PC-3 (cell line): Measurements from ENCODE around the gene NUDT3. TPM values are rescaled to one million over a fixed set of nuclear protein-coding genes. Genes with fewer than 3 reads are reported as not detected.

ENCODE experiments used
- ATAC-seq: fragments of 200-7000 bp; cut with Tn5 transposase; 2 replicates; pipeline ENCODE4 v1.9.1; 2020; ENCODE audit warnings: mild to moderate bottlenecking, moderate library complexity
- BruUV-seq: library from RNA; stranded (reverse); fragments of 400-500 nt; replicated peaks from 2 replicates; lab custom pipeline; 2021; lab: Mats Ljungman, UMichigan
- CTCF ChIA-PET: fragments of 300-600 bp; sonication (Branson Sonifier 250); formaldehyde crosslinking; loops from one replicate; lab custom pipeline; 2022; ENCODE audit warnings: antibody characterized with exemption; lab: Charles Lee
- POLR2A ChIA-PET: fragments of 300-600 bp; sonication (Branson Sonifier 250); formaldehyde crosslinking; loops from one replicate; lab custom pipeline; 2022; ENCODE audit warnings: antibody characterized with exemption; ENCODE audit not compliant: unreplicated experiment; lab: Charles Lee
- DNase-seq: peaks from one replicate; pipeline ENCODE4 v3.0.0-alpha.2; 2015
- H2AFZ ChIP-seq: fragments of 300-600 bp; sonication (generic); 2 replicates; pipeline ENCODE4 v1.6.0; 2016; ENCODE audit warnings: antibody characterized with exemption, low read length
- H3F3A ChIP-seq: fragments of 300-600 bp; sonication (generic); one replicate; pipeline ENCODE4 v1.6.0; 2017; ENCODE audit warnings: antibody characterized with exemption, low read length, control low read depth, mild to moderate bottlenecking; ENCODE audit not compliant: unreplicated experiment
- H3K27ac ChIP-seq: fragments of 300-600 bp; sonication (generic); 2 replicates; pipeline ENCODE4 v1.5.1; 2016; ENCODE audit warnings: mild to moderate bottlenecking, low read length
- H3K27me3 ChIP-seq: fragments of 300-600 bp; sonication (generic); 2 replicates; pipeline ENCODE4 v1.6.1; 2016; ENCODE audit warnings: low read length, mixed read lengths
- H3K36me3 ChIP-seq: fragments of 300-600 bp; sonication (generic); 2 replicates; pipeline ENCODE4 v1.6.1; 2016; ENCODE audit warnings: low read depth, mixed run types, low read length, mixed read lengths
- H3K4me1 ChIP-seq: fragments of 300-600 bp; sonication (generic); 2 replicates; pipeline ENCODE4 v1.5.1; 2016; ENCODE audit warnings: low read length; ENCODE audit not compliant: insufficient read depth
- H3K4me2 ChIP-seq: fragments of 300-600 bp; sonication (generic); 2 replicates; pipeline ENCODE4 v1.6.0; 2016; ENCODE audit warnings: low read length
- H3K4me3 ChIP-seq: fragments of 300-600 bp; sonication (generic); 2 replicates; pipeline ENCODE4 v1.5.1; 2016; ENCODE audit warnings: mild to moderate bottlenecking, low read length, mixed read lengths
- H3K79me2 ChIP-seq: fragments of 300-600 bp; sonication (generic); 2 replicates; pipeline ENCODE4 v1.6.1; 2017; ENCODE audit warnings: low read length, mixed read lengths
- H3K9ac ChIP-seq: fragments of 300-600 bp; sonication (generic); 2 replicates; pipeline ENCODE4 v1.6.0; 2016; ENCODE audit warnings: mild to moderate bottlenecking, low read length
- H3K9me2 ChIP-seq: fragments of 300-600 bp; sonication (generic); replicated peaks from 2 replicates; pipeline ENCODE4 v1.6.1; 2016; ENCODE audit warnings: mixed run types, low read length, mixed read lengths
- H3K9me3 ChIP-seq: fragments of 300-600 bp; sonication (generic); 2 replicates; pipeline ENCODE4 v1.6.1; 2016; ENCODE audit warnings: low read length, mixed read lengths
- H4K20me1 ChIP-seq: fragments of 300-600 bp; sonication (generic); 2 replicates; pipeline ENCODE4 v1.6.1; 2016; ENCODE audit warnings: low read length, mixed read lengths
- CTCF ChIP-seq: fragments of 300-600 bp; sonication (generic); conservative IDR thresholded peaks from 2 replicates; pipeline ENCODE4 v1.5.1; 2017; ENCODE audit warnings: antibody characterized with exemption, low read depth, mild to moderate bottlenecking, low read length
- EZH2 ChIP-seq: fragments of 300-600 bp; sonication (generic); IDR thresholded peaks from one replicate; pipeline ENCODE4 v1.6.1; 2017; ENCODE audit warnings: antibody characterized with exemption, mild to moderate bottlenecking, low read length; ENCODE audit not compliant: unreplicated experiment
- EZH2phosphoT487 ChIP-seq: fragments of 300-600 bp; sonication (generic); IDR thresholded peaks from 2 replicates; pipeline ENCODE4 v1.6.1; 2018; ENCODE audit warnings: mild to moderate bottlenecking, antibody characterized with exemption, low read length, borderline replicate concordance
- intact Hi-C: fragments of 100-400 bp; cut with micrococcal nuclease; formaldehyde crosslinking; loops from 2 replicates; pipeline ENCODE4 v1.9.0; 2023
- total RNA-seq: library from RNA; depleted of rRNA; stranded (reverse); fragments of >200 nt; gene quantifications from 2 replicates; pipeline ENCODE4 v1.2.3, GENCODE V29; 2014

The NUDT3 gene
- total RNA-seq, 1 experiment from 2014 or later, result 24.6 TPM

- peak within 1 kb of the TSS; percentile 99 for H3K9ac ChIP-seq
- peaks cover 3% of the 10 kb centered on the region; the same call in 1 of the 2 replicates for H3K9me3 ChIP-seq
- peaks cover 19% of the 10 kb centered on the region for H3K4me1 ChIP-seq
- peak within 1 kb of the TSS; percentile 73 for H2AFZ ChIP-seq
- intact Hi-C loops, result no loop called here
- ATAC-seq, result peak; percentile 95
- peaks cover 50% of the 10 kb centered on the region for H3K79me2 ChIP-seq
- ChIA-PET POLR2A (interaction anchor here (0.5 to 0.6 kb wide), 5 partner anchors 12 to 998 kb away, joined by 3 to 4 read pairs (median 3); no protein-coding TSS in a partner anchor), CTCF (interaction anchor here (0.7 kb wide), 2 partner anchors 10 to 32 kb away, joined by 5 to 6 read pairs; no protein-coding TSS in a partner anchor)
- peak within 1 kb of the TSS; percentile 47 for H3K27ac ChIP-seq
- peak within 1 kb of the TSS; percentile 94 for H3K4me2 ChIP-seq
- BruUV-seq, result TSS peak; percentile 70
- H3K4me3 ChIP-seq, result peak within 1 kb of the TSS; percentile 99
- TF ChIP-seq CTCF, result no peak
- no peak for TF ChIP-seq EZH2
- TF ChIP-seq EZH2phosphoT487, result no peak
- peaks cover 40% of the 10 kb centered on the region for H4K20me1 ChIP-seq
- H3K9me2 ChIP-seq, result no peaks in the 10 kb centered on the region
- peaks cover 13% of the 10 kb centered on the region for H3F3A ChIP-seq
- H3K27me3 ChIP-seq, result no peaks in the 10 kb centered on the region
- peaks cover 42% of the 10 kb centered on the region for H3K36me3 ChIP-seq
- DNase-seq, result peak; percentile 95
Observed at GRCh38 chr6:34425498-34426410, 33.3 kb upstream of the NUDT3 start, which contains the start of gene RPS10. Gene RPS10, minus strand, starts transcription at chr6:34426069. Its CDS starts 848 bp downstream, at chr6:34425221.

- Histone ChIP-seq H3K4me2 (peak overlapping the region; percentile 94), H3K9me2 (no peaks in the 10 kb centered on the region), H2AFZ (no peak overlapping the region), H3K9me3 (no peaks in the 10 kb centered on the region), H3K27me3 (no peaks in the 10 kb centered on the region), H4K20me1 (peaks cover 40% of the 10 kb centered on the region), H3K4me3 (peak overlapping the region; percentile 99), H3K36me3 (peaks cover 47% of the 10 kb centered on the region), H3K4me1 (peaks cover 19% of the 10 kb centered on the region), H3K79me2 (peaks cover 55% of the 10 kb centered on the region), H3F3A (peaks cover 13% of the 10 kb centered on the region), H3K27ac (peak overlapping the region; percentile 47), H3K9ac (peak overlapping the region; percentile 99)
- TF ChIP-seq EZH2 (no peak), CTCF (no peak), EZH2phosphoT487 (no peak)
- POLR2A ChIA-PET, result interaction anchor here (0.5 kb wide), 1 partner anchor 9 kb away, joined by 3 read pairs; no protein-coding TSS in a partner anchor
- DNase-seq (no peak), ATAC-seq (0 out of 2 replicates have a peak, but pooled peaks have one; percentile 8)
- intact Hi-C loops, result no loop called here
- CTCF ChIA-PET, result interaction anchor here (0.7 kb wide), 1 partner anchor 31 kb away, joined by 6 read pairs; no protein-coding TSS in a partner anchor
- no TSS peak for BruUV-seq
Observed at GRCh38 chr6:34425132-34425497, 32.6 kb upstream of the NUDT3 start.
